ENCODE measurements around the gene HOXD11.

GRCh38 chr2:176106581-176107539 is at the start of gene HOXD11:
- TF ChIP-seq POLR2A (IDR thresholded peaks at IDR 0.05) (no peak), CTCF (IDR thresholded peaks at IDR 0.05) (no peak), EP300 (IDR thresholded peaks at IDR 0.05) (no peak), POLR2AphosphoS5 (IDR thresholded peaks at IDR 0.05) (no peak)

All from stomach (tissue), 4 donors.